Stimulated activated CD4-positive, alpha-beta T cell treated with anti-CD3 and anti-CD28 coated beads, Interleukin-12 subunit alpha, Interleukin-12 subunit beta, amount 100 ng/mL, for 4 hours (primary cell): ENCODE measurements around the gene HPN.
"Not testable (repeated sequence)": the region's sequence is repeated elsewhere in the genome, so short reads cannot be mapped to it uniquely, and the experiment has no call there.

ENCODE experiments used
- DNase-seq: peaks from one replicate; pipeline ENCODE4 v3.0.0-alpha.2; 2020

HPN gene

GRCh38 chr19:35041548-35042055 lies at the start of gene HPN:
HPN (plus strand) TSS chr19:35041721; CDS start chr19:35042507, 786 bp downstream.
- DNase-seq = no peak

- DNase-seq = not testable (repeated sequence)
Measured at GRCh38 chr19:34992582-34992981, 48.9 kb upstream of the HPN start.

GRCh38 chr19:34994286-34994642 lies 47.3 kb upstream of the HPN start:
- DNase-seq = no peak

- DNase-seq = no peak
Measured at GRCh38 chr19:34994643-34995541, 46.6 kb upstream of the HPN start.

- DNase-seq = no peak
Measured at GRCh38 chr19:34995551-34995950, 46.0 kb upstream of the HPN start.

GRCh38 chr19:34997071-34997617 lies 44.4 kb upstream of the HPN start:
- DNase-seq = no peak

- DNase-seq = not testable (repeated sequence)
Measured at GRCh38 chr19:34998224-34998623, 43.3 kb upstream of the HPN start.

GRCh38 chr19:34998777-34999497 lies 42.6 kb upstream of the HPN start:
- DNase-seq = no peak

- peak; percentile 75 for DNase-seq
Measured at GRCh38 chr19:34999498-35000337, 41.8 kb upstream of the HPN start, which contains the start of gene GRAMD1A. GRAMD1A (plus strand) TSS chr19:35000323; CDS start chr19:35000479, 156 bp downstream.

- DNase-seq = no peak
Measured at GRCh38 chr19:35000338-35000646, 41.2 kb upstream of the HPN start.

- peak; percentile 55 for DNase-seq
Measured at GRCh38 chr19:35000647-35001501, 40.6 kb upstream of the HPN start.

GRCh38 chr19:35002037-35002535 lies 39.4 kb upstream of the HPN start:
- DNase-seq = no peak

GRCh38 chr19:35004517-35005255 lies 36.8 kb upstream of the HPN start:
- no peak for DNase-seq

- no peak for DNase-seq
Measured at GRCh38 chr19:35005256-35005977, 36.1 kb upstream of the HPN start.

GRCh38 chr19:35006007-35006341 lies 35.5 kb upstream of the HPN start:
- not testable (repeated sequence) for DNase-seq

GRCh38 chr19:35006342-35006998 lies 35.1 kb upstream of the HPN start:
- no peak for DNase-seq

GRCh38 chr19:35006999-35007365 lies 34.5 kb upstream of the HPN start:
- no peak for DNase-seq

GRCh38 chr19:35007427-35007826 lies 34.1 kb upstream of the HPN start:
- DNase-seq = not testable (repeated sequence)

- DNase-seq = no peak
Measured at GRCh38 chr19:35008891-35009341, 32.6 kb upstream of the HPN start.
